Dermis microvascular lymphatic vessel endothelial cell (primary cell): ENCODE results near the gene PRORP. TPM values are rescaled to one million over a fixed set of nuclear protein-coding genes. Genes with fewer than 3 reads are reported as not detected.
A peak's percentile ranks its signal among the peaks of the same experiment; 100 is the strongest.
"Not testable (repeated sequence)": the region's sequence is repeated elsewhere in the genome, so short reads cannot be mapped to it uniquely, and the experiment has no call there.

Source experiments
- DNase-seq, 2 donors: peaks; one replicate each; pipeline versions ENCODE4 v3.0.0 to v3.0.0-alpha.2; 2010; ENCODE audit warnings: low read depth in 2 of 2
- total RNA-seq: library from RNA; depleted of rRNA; stranded (reverse); fragments of >200 nt; gene quantifications from 2 replicates; pipeline ENCODE4 v1.2.1, GENCODE V29; 2014

The PRORP gene
- 23.9 and 24.9 TPM in 2 replicates for total RNA-seq

- peak; percentile 84 to 94 for DNase-seq
Observed at GRCh38 chr14:35121887-35122695, at the start of gene PRORP, which contains the start of gene PPP2R3C. Gene PRORP (plus strand): TSS chr14:35122552. CDS start chr14:35123246, 694 bp downstream. Gene PPP2R3C (minus strand): TSS chr14:35121990. CDS start chr14:35121959, 31 bp downstream.

GRCh38 chr14:35073486-35073885, 48.9 kb upstream of the PRORP start:
- DNase-seq = peak in 1 of 2 donors; percentile 21

GRCh38 chr14:35078082-35078481, 44.3 kb upstream of the PRORP start:
- DNase-seq = no peak

GRCh38 chr14:35079742-35080141, 42.6 kb upstream of the PRORP start:
- DNase-seq = no peak

GRCh38 chr14:35083530-35084150, 38.7 kb upstream of the PRORP start:
- DNase-seq = no peak

- no peak for DNase-seq
Observed at GRCh38 chr14:35085441-35085840, 36.9 kb upstream of the PRORP start.

GRCh38 chr14:35088514-35088913, 33.8 kb upstream of the PRORP start:
- no peak for DNase-seq

- DNase-seq = not testable (repeated sequence)
Observed at GRCh38 chr14:35094645-35095044, 27.7 kb upstream of the PRORP start.

- no peak for DNase-seq
Observed at GRCh38 chr14:35107866-35108265, 14.5 kb upstream of the PRORP start.

GRCh38 chr14:35112641-35113040, 9.7 kb upstream of the PRORP start:
- no peak for DNase-seq

- DNase-seq = no peak
Observed at GRCh38 chr14:35113308-35113950, 8.9 kb upstream of the PRORP start.

- DNase-seq = no peak
Observed at GRCh38 chr14:35114036-35114435, 8.3 kb upstream of the PRORP start.

- DNase-seq = no peak
Observed at GRCh38 chr14:35116242-35116641, 6.1 kb upstream of the PRORP start.

- no peak for DNase-seq
Observed at GRCh38 chr14:35117112-35117511, 5.2 kb upstream of the PRORP start.

GRCh38 chr14:35121026-35121886, 1.1 kb upstream of the PRORP start:
- DNase-seq = peak in 1 of 2 donors; percentile 14

GRCh38 chr14:35122696-35123387, 490 bp downstream of the PRORP start:
- peak in 1 of 2 donors; percentile 28 for DNase-seq

GRCh38 chr14:35123388-35123703, 994 bp downstream of the PRORP start:
- DNase-seq = no peak

GRCh38 chr14:35124127-35124526, 1.8 kb downstream of the PRORP start:
- DNase-seq = no peak

GRCh38 chr14:35133542-35134328, 11.4 kb downstream of the PRORP start:
- DNase-seq = no peak
